ENCODE data around the gene TMEM184A.

TMEM184A gene

DNA sequence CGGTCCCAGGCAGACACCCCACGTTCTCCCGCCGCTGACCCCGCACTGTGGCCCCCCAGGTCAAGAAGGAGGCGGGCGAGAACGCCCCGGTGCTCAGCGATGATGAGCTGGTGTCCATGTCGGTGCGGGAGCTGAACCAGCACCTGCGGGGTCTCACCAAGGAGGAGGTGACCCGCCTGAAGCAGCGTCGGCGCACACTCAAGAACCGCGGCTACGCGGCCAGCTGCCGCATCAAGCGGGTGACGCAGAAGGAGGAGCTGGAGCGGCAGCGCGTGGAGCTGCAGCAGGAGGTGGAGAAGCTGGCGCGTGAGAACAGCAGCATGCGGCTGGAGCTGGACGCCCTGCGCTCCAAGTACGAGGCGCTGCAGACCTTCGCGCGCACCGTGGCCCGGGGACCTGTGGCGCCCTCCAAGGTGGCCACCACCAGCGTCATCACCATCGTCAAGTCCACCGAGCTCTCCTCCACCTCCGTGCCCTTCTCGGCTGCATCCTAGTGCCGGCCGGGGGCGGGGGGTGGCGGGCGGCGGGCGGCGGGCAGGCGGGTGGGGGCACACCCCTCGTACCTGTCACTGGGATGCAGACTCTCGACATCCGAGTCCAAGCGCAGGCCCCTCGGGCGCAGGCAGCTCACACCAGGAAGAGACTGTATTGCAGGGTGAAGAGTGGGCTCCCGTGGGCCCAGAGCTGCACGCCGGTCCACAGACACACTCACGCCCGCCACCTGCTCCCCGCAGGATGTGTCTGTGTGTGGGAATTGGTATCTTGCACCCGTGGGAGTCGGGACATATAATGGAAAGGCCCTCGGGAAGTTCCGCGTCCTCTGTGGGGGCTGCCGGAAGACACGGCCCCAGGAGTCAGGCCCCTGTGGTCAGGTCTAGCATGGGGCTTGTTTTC lies 15.9 kb downstream of the TMEM184A start:
- TF ChIP-seq FOXM1 (IDR thresholded peaks at IDR 0.05; ENCODE audit: borderline replicate concordance, low read depth) (no peak), EGR1 (IDR thresholded peaks at IDR 0.05) (no peak), NFIC (IDR thresholded peaks at IDR 0.05) (no peak), ZBTB7A (IDR thresholded peaks at IDR 0.05; ENCODE audit: low read depth) (no peak), CEBPB (IDR thresholded peaks at IDR 0.05) (no peak), CREB1 (IDR thresholded peaks at IDR 0.05; ENCODE audit: low read depth) (no peak), TAF1 (IDR thresholded peaks at IDR 0.05; ENCODE audit: low read depth) (no peak), YY1 (IDR thresholded peaks at IDR 0.05; ENCODE audit: low read depth) (no peak), TEAD4 (IDR thresholded peaks at IDR 0.05) (no peak), RAD21 (IDR thresholded peaks at IDR 0.05; ENCODE audit: low read depth) (no peak), TCF12 (IDR thresholded peaks at IDR 0.05; ENCODE audit: low read depth) (no peak), EP300 (IDR thresholded peaks at IDR 0.05; ENCODE audit: borderline replicate concordance) (no peak)
- TF ChIP-seq, protein P1, sequence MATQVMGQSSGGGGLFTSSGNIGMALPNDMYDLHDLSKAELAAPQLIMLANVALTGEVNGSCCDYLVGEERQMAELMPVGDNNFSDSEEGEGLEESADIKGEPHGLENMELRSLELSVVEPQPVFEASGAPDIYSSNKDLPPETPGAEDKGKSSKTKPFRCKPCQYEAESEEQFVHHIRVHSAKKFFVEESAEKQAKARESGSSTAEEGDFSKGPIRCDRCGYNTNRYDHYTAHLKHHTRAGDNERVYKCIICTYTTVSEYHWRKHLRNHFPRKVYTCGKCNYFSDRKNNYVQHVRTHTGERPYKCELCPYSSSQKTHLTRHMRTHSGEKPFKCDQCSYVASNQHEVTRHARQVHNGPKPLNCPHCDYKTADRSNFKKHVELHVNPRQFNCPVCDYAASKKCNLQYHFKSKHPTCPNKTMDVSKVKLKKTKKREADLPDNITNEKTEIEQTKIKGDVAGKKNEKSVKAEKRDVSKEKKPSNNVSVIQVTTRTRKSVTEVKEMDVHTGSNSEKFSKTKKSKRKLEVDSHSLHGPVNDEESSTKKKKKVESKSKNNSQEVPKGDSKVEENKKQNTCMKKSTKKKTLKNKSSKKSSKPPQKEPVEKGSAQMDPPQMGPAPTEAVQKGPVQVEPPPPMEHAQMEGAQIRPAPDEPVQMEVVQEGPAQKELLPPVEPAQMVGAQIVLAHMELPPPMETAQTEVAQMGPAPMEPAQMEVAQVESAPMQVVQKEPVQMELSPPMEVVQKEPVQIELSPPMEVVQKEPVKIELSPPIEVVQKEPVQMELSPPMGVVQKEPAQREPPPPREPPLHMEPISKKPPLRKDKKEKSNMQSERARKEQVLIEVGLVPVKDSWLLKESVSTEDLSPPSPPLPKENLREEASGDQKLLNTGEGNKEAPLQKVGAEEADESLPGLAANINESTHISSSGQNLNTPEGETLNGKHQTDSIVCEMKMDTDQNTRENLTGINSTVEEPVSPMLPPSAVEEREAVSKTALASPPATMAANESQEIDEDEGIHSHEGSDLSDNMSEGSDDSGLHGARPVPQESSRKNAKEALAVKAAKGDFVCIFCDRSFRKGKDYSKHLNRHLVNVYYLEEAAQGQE (IDR thresholded peaks at IDR 0.05; ENCODE audit: low read depth) = no peak
- TF ChIP-seq, protein P2, sequence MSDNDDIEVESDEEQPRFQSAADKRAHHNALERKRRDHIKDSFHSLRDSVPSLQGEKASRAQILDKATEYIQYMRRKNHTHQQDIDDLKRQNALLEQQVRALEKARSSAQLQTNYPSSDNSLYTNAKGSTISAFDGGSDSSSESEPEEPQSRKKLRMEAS (IDR thresholded peaks at IDR 0.05) = no peak
- TF ChIP-seq, protein P3, sequence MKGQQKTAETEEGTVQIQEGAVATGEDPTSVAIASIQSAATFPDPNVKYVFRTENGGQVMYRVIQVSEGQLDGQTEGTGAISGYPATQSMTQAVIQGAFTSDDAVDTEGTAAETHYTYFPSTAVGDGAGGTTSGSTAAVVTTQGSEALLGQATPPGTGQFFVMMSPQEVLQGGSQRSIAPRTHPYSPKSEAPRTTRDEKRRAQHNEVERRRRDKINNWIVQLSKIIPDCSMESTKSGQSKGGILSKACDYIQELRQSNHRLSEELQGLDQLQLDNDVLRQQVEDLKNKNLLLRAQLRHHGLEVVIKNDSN (IDR thresholded peaks at IDR 0.05) = no peak

DNA sequence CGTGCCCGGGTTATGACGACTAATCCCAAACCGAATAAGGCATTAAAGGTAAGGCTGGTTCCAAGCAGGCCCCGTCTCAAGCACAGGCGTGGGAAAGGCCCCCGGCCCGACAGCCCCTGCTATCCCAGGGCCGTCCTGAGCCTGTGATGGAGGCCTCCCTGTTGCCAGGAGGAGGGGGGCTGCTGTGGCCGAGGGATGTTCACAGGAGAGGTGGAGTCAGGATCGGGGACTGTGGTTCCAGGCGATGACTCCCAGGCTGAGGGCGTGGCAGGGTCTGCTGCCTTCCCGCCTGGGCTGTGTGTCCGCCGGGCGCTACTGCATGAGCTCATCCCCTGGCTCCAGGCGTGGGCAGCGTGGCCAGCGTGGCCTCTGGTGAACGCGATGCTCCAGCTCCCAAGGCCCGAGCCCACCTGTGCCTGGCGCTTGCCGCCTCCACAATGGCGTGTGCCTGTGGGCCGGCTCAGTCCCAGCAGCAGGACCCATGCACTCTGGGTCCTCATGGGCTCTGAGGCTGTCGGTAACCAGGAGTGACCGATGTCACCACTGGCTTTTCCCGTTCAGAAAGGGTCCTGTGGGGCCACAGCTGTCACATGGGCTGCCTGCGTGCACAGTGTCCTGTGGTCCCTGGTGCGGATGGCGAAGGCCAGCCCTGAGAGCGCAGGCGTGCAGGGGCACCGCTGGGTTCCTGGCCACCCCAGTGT lies 16.7 kb downstream of the TMEM184A start:
- 0 out of 2 replicates have a peak, but pooled peaks have one; percentile 25 for TF ChIP-seq ZBTB7A (IDR thresholded peaks at IDR 0.05; ENCODE audit: low read depth)
- no peak for TF ChIP-seq TCF12 (IDR thresholded peaks at IDR 0.05; ENCODE audit: low read depth)
- no peak for TF ChIP-seq TEAD4 (IDR thresholded peaks at IDR 0.05)

DNA sequence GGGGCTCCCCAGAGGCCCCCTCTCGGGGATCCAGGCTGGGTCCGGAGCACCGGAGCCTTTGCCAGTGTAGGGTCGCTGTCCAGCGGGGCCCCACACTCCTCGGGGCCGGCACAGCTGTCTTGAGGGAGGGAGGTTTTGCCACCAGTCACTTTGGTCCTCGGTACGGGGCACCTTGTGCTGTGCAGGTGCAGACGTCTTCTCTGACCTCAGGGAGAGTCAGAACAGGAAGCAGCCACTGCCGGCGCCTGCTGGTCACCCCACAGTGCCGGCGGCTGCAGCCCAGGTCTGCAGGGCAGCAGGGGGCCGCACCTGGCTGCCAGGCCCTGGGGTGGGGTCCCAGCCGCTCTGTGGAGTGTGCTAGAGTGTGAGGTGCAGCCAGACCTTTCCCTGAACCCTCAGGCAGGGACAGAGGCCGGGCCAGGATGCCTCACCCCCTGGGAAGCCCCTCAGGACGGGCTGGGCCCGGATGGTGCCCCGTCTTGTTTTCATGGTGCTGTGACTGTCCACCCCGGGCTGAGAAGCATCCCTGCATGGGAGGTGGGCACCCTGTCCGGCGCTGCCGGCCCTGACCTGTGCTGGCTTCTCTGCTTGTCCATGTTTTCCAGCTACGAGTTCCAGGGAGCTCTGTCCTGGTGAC lies 17.3 kb downstream of the TMEM184A start:
- TF ChIP-seq, protein P1 (IDR thresholded peaks at IDR 0.05; ENCODE audit: low read depth) = peak; percentile 49; the same call in 1 of the 2 replicates
- no peak for TF ChIP-seq CREB1 (IDR thresholded peaks at IDR 0.05; ENCODE audit: low read depth)

DNA sequence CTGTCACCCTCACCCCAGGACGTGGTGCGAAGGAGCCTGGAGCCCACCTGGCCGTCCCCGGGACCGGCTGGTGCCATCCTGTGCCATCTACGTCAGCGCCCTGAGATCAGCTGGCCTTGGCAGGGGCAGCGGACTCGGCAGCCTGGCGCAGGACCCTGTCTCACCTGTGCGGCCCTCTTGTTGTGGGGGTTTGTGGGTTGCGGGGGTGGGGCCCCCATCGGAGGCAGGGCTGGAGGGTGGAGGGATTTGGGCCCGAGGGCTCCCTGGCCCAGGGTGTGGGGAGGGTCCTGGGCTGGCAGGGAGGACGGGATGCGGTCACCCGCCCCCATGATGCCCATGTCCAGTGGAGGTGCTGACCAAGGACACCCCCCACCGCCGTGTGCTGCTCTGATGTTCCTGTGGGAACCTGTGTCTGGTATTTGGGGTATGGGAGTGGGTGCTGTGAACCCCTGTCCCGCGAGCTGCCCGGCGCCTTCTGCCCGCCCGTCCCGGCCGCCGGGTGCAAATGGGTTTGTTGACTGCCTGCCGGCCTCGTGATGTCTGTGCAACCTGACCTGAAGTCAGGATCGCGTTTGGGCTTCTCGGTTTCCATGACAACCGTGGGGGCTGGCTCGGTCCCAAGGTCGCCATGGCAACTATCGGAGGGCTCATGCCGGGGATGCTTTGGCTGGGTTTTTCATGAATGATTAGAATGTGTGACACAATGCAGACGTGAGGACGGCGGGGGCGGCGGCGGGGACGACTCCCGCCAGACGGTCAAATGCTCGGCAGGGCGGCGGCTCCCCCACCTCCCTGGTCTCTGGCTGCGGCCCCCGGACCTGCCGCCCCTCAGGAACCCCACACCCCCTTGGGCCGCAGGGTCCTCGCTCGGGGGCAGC lies 18.2 kb downstream of the TMEM184A start:
- TF ChIP-seq TEAD4 (IDR thresholded peaks at IDR 0.05) (peak; percentile 75), FOXM1 (IDR thresholded peaks at IDR 0.05; ENCODE audit: borderline replicate concordance, low read depth) (no peak), YY1 (IDR thresholded peaks at IDR 0.05; ENCODE audit: low read depth) (no peak), EGR1 (IDR thresholded peaks at IDR 0.05) (peak; percentile 63), EP300 (IDR thresholded peaks at IDR 0.05; ENCODE audit: borderline replicate concordance) (no peak), CREB1 (IDR thresholded peaks at IDR 0.05; ENCODE audit: low read depth) (no peak), NFIC (IDR thresholded peaks at IDR 0.05) (peak; percentile 85), CEBPB (IDR thresholded peaks at IDR 0.05) (no peak), TAF1 (IDR thresholded peaks at IDR 0.05; ENCODE audit: low read depth) (peak; percentile 12; the same call in 1 of the 2 replicates), ZBTB7A (IDR thresholded peaks at IDR 0.05; ENCODE audit: low read depth) (no peak; the same call in 1 of the 2 replicates), RAD21 (IDR thresholded peaks at IDR 0.05; ENCODE audit: low read depth) (no peak), TCF12 (IDR thresholded peaks at IDR 0.05; ENCODE audit: low read depth) (no peak)
- TF ChIP-seq, protein P3 (IDR thresholded peaks at IDR 0.05) = 0 out of 2 replicates have a peak, but pooled peaks have one; percentile 11
- TF ChIP-seq, protein P2 (IDR thresholded peaks at IDR 0.05) = no peak; the same call in 1 of the 2 replicates
- TF ChIP-seq, protein P1 (IDR thresholded peaks at IDR 0.05; ENCODE audit: low read depth) = no peak

Data from Ishikawa (cell line).